ENCODE measurements around the gene FLRT2.

Gene FLRT2

GRCh38 chr14:85601246-85601645 lies 71.3 kb downstream of the FLRT2 start:
- peak; percentile 18 for DNase-seq

GRCh38 chr14:85601690-85602089 lies 71.7 kb downstream of the FLRT2 start:
- no peak for DNase-seq

GRCh38 chr14:85602345-85602744 lies 72.4 kb downstream of the FLRT2 start:
- no peak for DNase-seq

GRCh38 chr14:85604021-85604420 lies 74.1 kb downstream of the FLRT2 start:
- no peak for DNase-seq

GRCh38 chr14:85604714-85605113 lies 74.8 kb downstream of the FLRT2 start:
- no peak for DNase-seq

GRCh38 chr14:85607651-85608081 lies 77.7 kb downstream of the FLRT2 start:
- no peak for DNase-seq

GRCh38 chr14:85613496-85613895 lies 83.6 kb downstream of the FLRT2 start:
- DNase-seq = no peak

GRCh38 chr14:85616386-85616885 lies 86.5 kb downstream of the FLRT2 start:
- no peak for DNase-seq

GRCh38 chr14:85616886-85617285 lies 86.9 kb downstream of the FLRT2 start:
- DNase-seq = no peak

- no peak for DNase-seq
Measured at GRCh38 chr14:85617791-85618190, 87.8 kb downstream of the FLRT2 start.

GRCh38 chr14:85618390-85618789 lies 88.4 kb downstream of the FLRT2 start:
- DNase-seq = no peak

- DNase-seq = no peak
Measured at GRCh38 chr14:85618978-85619377, 89.0 kb downstream of the FLRT2 start.

GRCh38 chr14:85619851-85620250 lies 89.9 kb downstream of the FLRT2 start:
- no peak for DNase-seq

GRCh38 chr14:85620947-85621346 lies 91.0 kb downstream of the FLRT2 start:
- DNase-seq = no peak

GRCh38 chr14:85622106-85622505 lies 92.2 kb downstream of the FLRT2 start:
- DNase-seq = no peak

- no peak for DNase-seq
Measured at GRCh38 chr14:85622986-85623685, 93.2 kb downstream of the FLRT2 start.

- DNase-seq = no peak
Measured at GRCh38 chr14:85625925-85626585, 96.1 kb downstream of the FLRT2 start.

- no peak for DNase-seq
Measured at GRCh38 chr14:85634205-85634604, 104.3 kb downstream of the FLRT2 start.

GRCh38 chr14:85644211-85644610 lies 114.3 kb downstream of the FLRT2 start:
- no peak for DNase-seq

GRCh38 chr14:85653029-85653428 lies 123.1 kb downstream of the FLRT2 start:
- DNase-seq = no peak

GRCh38 chr14:85660243-85660922 lies 130.4 kb downstream of the FLRT2 start:
- DNase-seq = no peak

GRCh38 chr14:85662096-85662495 lies 132.2 kb downstream of the FLRT2 start:
- DNase-seq = no peak

- DNase-seq = no peak
Measured at GRCh38 chr14:85663256-85663655, 133.3 kb downstream of the FLRT2 start.

GRCh38 chr14:85663667-85664066 lies 133.7 kb downstream of the FLRT2 start:
- no peak for DNase-seq

All from DMS79 treated with DMSO at 0.1 percent for 48 hours (cell line).